H1 (cell line): ENCODE results near the gene TCEANC2. TPM values are rescaled to one million over a fixed set of nuclear protein-coding genes. Genes with fewer than 3 reads are reported as not detected.

ENCODE experiments used
- CTCF ChIA-PET: fragments of 300-600 bp; sonication (Branson Sonifier 250); formaldehyde crosslinking; loops from one replicate; lab custom pipeline; 2021; ENCODE audit not compliant: partially characterized antibody; lab: Charles Lee
- POLR2A ChIA-PET: fragments of 300-600 bp; sonication (Branson Sonifier 250); formaldehyde crosslinking; loops from one replicate; lab custom pipeline; 2021; ENCODE audit warnings: inconsistent platforms; ENCODE audit not compliant: partially characterized antibody; lab: Charles Lee
- DNase-seq, 2 experiments: peaks; one replicate each; pipeline versions ENCODE4 v3.0.0 to v3.0.0-alpha.2; 2010 to 2022; ENCODE audit warnings: low spot score in 2 of 2, low read depth in 1 of 2, mixed read lengths in 1 of 2
- FAIRE-seq: peaks from 2 replicates; lab custom pipeline; 2011; peaks lifted over from hg19 to GRCh38; lab: Jason Lieb, UNC
- H2AFZ ChIP-seq: 2 replicates; pipeline ENCODE4 v1.8.1; 2012; ENCODE audit warnings: low read length, inconsistent platforms
- H2AK5ac ChIP-seq: 2 replicates; pipeline ENCODE4 v1.6.1; 2013; ENCODE audit warnings: low read depth, low read length
- H2BK120ac ChIP-seq: replicated peaks from 2 replicates; pipeline ENCODE3; 2013; ENCODE audit warnings: low read depth, low read length, inconsistent platforms
- H2BK12ac ChIP-seq: 2 replicates; pipeline ENCODE4 v1.6.1; 2013; ENCODE audit warnings: low read depth, low read length
- H2BK15ac ChIP-seq: 2 replicates; pipeline ENCODE4 v1.6.1; 2013; ENCODE audit warnings: low read length
- H2BK20ac ChIP-seq: 2 replicates; pipeline ENCODE4 v1.6.1; 2013; ENCODE audit warnings: low read length
- H2BK5ac ChIP-seq: 2 replicates; pipeline ENCODE4 v1.6.1; 2013; ENCODE audit warnings: low read depth, low read length
- H3K14ac ChIP-seq: 2 replicates; pipeline ENCODE4 v1.6.1; 2013; ENCODE audit warnings: inconsistent platforms; ENCODE audit not compliant: insufficient read length
- H3K18ac ChIP-seq: 2 replicates; pipeline ENCODE4 v1.6.1; 2013; ENCODE audit warnings: low read length; ENCODE audit errors: extremely low read depth
- H3K23ac ChIP-seq: 2 replicates; pipeline ENCODE4 v1.6.1; 2013; ENCODE audit warnings: inconsistent platforms; ENCODE audit not compliant: insufficient read length
- H3K23me2 ChIP-seq: 2 replicates; pipeline ENCODE4 v1.6.1; 2013; ENCODE audit warnings: low read depth, low read length
- H3K27ac ChIP-seq: 2 replicates; pipeline ENCODE4 v1.6.1; 2011; ENCODE audit warnings: low read depth, low read length, inconsistent platforms
- H3K27me3 ChIP-seq, 4 experiments: replicated peaks in 1 of 4; 1 replicate in 1 of 4; 2 replicates in 3 of 4; pipeline versions ENCODE4 v1.6.1 to v1.8.1; 2011 to 2013; ENCODE audit warnings: low read length in 3 of 4, mild to moderate bottlenecking in 3 of 4, inconsistent platforms in 2 of 4, mixed read lengths in 2 of 4, moderate library complexity in 1 of 4; ENCODE audit not compliant: control insufficient read depth in 3 of 4, insufficient read depth in 3 of 4; ENCODE audit errors: extremely low read depth in 1 of 4
- H3K36me3 ChIP-seq, 4 experiments: 2 replicates each; pipeline versions ENCODE4 v1.6.1 to v1.8.1; 2011 to 2013; ENCODE audit warnings: mild to moderate bottlenecking in 4 of 4, low read length in 3 of 4, moderate library complexity in 2 of 4, control low read depth in 1 of 4, inconsistent platforms in 1 of 4; ENCODE audit not compliant: insufficient read depth in 4 of 4, control insufficient read depth in 2 of 4
- H3K4ac ChIP-seq: replicated peaks from 2 replicates; pipeline ENCODE3; 2013; ENCODE audit warnings: low read length, low read depth, mixed read lengths, inconsistent platforms; ENCODE audit not compliant: insufficient read length
- H3K4me1 ChIP-seq, 4 experiments: replicated peaks in 1 of 4; 1 replicate in 1 of 4; 2 replicates in 3 of 4; pipeline versions ENCODE4 v1.6.1 to v1.8.1; 2011 to 2013; ENCODE audit warnings: low read length in 3 of 4, inconsistent platforms in 2 of 4, mixed read lengths in 1 of 4; ENCODE audit not compliant: insufficient read depth in 4 of 4, control insufficient read depth in 3 of 4
- H3K4me2 ChIP-seq, 2 experiments: 2 replicates each; pipeline versions ENCODE4 v1.6.1 to v1.8.1; 2011 to 2013; ENCODE audit warnings: low read depth in 2 of 2, low read length in 2 of 2, control low read depth in 1 of 2, inconsistent platforms in 1 of 2, mild to moderate bottlenecking in 1 of 2; ENCODE audit not compliant: insufficient read depth in 1 of 2
- H3K4me3 ChIP-seq, 4 experiments: fragments of 200-600, 300-600 bp in 1 of 4; sonication (generic), shearing (Covaris generic), sonication (Bioruptor Twin) in 1 of 4; 2 replicates each; pipeline versions ENCODE4 v1.5.1 to v1.8.1; 2011 to 2016; ENCODE audit warnings: low read length in 4 of 4, low read depth in 3 of 4, control low read depth in 2 of 4, inconsistent platforms in 2 of 4, mild to moderate bottlenecking in 2 of 4, mixed read lengths in 1 of 4, moderate library complexity in 1 of 4; ENCODE audit not compliant: insufficient read depth in 2 of 4; ENCODE audit errors: extremely low read depth in 1 of 4
- H3K56ac ChIP-seq: replicated peaks from 2 replicates; pipeline ENCODE3; 2013; ENCODE audit warnings: low read depth, mild to moderate bottlenecking, mixed read lengths, low read length, inconsistent platforms; ENCODE audit not compliant: insufficient read length
- H3K79me1 ChIP-seq: 2 replicates; pipeline ENCODE4 v1.6.1; 2013; ENCODE audit warnings: low read depth, low read length, control low read depth
- H3K79me2 ChIP-seq, 2 experiments: 2 replicates each; pipeline versions ENCODE4 v1.6.1 to v1.8.1; 2012 to 2013; ENCODE audit warnings: low read length in 2 of 2, mild to moderate bottlenecking in 2 of 2, inconsistent platforms in 1 of 2; ENCODE audit not compliant: insufficient read depth in 2 of 2, control insufficient read depth in 1 of 2
- H3K9ac ChIP-seq, 4 experiments: replicated peaks in 1 of 4; 1 replicate in 1 of 4; 2 replicates in 3 of 4; pipeline versions ENCODE4 v1.6.1 to v1.8.1; 2011 to 2013; ENCODE audit warnings: low read depth in 3 of 4, low read length in 3 of 4, control low read depth in 2 of 4, mild to moderate bottlenecking in 2 of 4, moderate library complexity in 2 of 4, inconsistent platforms in 1 of 4; ENCODE audit errors: extremely low read depth in 1 of 4
- H3K9me3 ChIP-seq, 2 experiments: 2 replicates each; pipeline versions ENCODE4 v1.6.1 to v1.8.1; 2012 to 2013; ENCODE audit warnings: mild to moderate bottlenecking in 2 of 2, moderate library complexity in 2 of 2, control low read depth in 1 of 2, inconsistent platforms in 1 of 2, low read depth in 1 of 2, low read length in 1 of 2, mixed read lengths in 1 of 2; ENCODE audit not compliant: insufficient read depth in 2 of 2
- H4K20me1 ChIP-seq, 2 experiments: replicated peaks in 1 of 2; 2 replicates each; pipeline versions ENCODE3 to v1.8.1; 2011 to 2013; ENCODE audit warnings: inconsistent platforms in 2 of 2, low read length in 2 of 2, mild to moderate bottlenecking in 1 of 2; ENCODE audit not compliant: insufficient read depth in 2 of 2, control insufficient read depth in 1 of 2
- H4K5ac ChIP-seq: 2 replicates; pipeline ENCODE4 v1.6.1; 2013; ENCODE audit warnings: low read length, low read depth, mixed read lengths, inconsistent platforms; ENCODE audit not compliant: insufficient read length
- H4K8ac ChIP-seq: 2 replicates; pipeline ENCODE4 v1.8.0; 2013; ENCODE audit warnings: mild to moderate bottlenecking, moderate library complexity, low read length, inconsistent platforms; ENCODE audit not compliant: insufficient read depth; ENCODE audit errors: extremely low read depth
- H4K91ac ChIP-seq: replicated peaks from 2 replicates; pipeline ENCODE3; 2013; ENCODE audit warnings: low read length, mixed read lengths, inconsistent platforms; ENCODE audit not compliant: insufficient read length
- KDM5A ChIP-seq: fragments of 200-600 bp; IDR thresholded peaks from 2 replicates; pipeline ENCODE4 v1.7.1; 2012; ENCODE audit warnings: mild to moderate bottlenecking, low read length, inconsistent platforms, mixed read lengths
- TAF1 ChIP-seq: IDR thresholded peaks from 2 replicates; pipeline ENCODE4 v1.6.1; 2011; ENCODE audit warnings: mild to moderate bottlenecking, low read depth, low read length
- TEAD4 ChIP-seq: IDR thresholded peaks from 2 replicates; pipeline ENCODE4 v1.6.1; 2012; ENCODE audit warnings: low read depth, low read length, inconsistent platforms, mixed read lengths
- WGBS, 2 experiments: shearing (Covaris generic) in 1 of 2; methylation state at CpG; one replicate each; pipeline versions ENCODE4 v1.1.6 to v1.1.7; 2013 to 2015; ENCODE audit warnings: low lambda C conversion rate in 2 of 2, mixed read lengths in 2 of 2, inconsistent platforms in 1 of 2, low coverage in 1 of 2, missing lambda C conversion rate in 1 of 2; ENCODE audit not compliant: insufficient replicate concordance in 2 of 2, insufficient coverage in 1 of 2, insufficient read length in 1 of 2; ENCODE audit errors: extremely low coverage in 1 of 2, missing lambda C conversion rate in 1 of 2; 5-methylcytosine and 5-hydroxymethylcytosine counted together
- polyA plus RNA-seq, 7 experiments: library from polyadenylated mRNA; depleted of rRNA in 3 of 7; stranded (reverse) in 5 of 7; unstranded in 2 of 7; fragments of >200 nt in 5 of 7; fragments of 200-250 nt in 2 of 7; gene quantifications; 1 replicate in 5 of 7; 2 replicates in 1 of 7; 4 replicates in 1 of 7; pipeline versions ENCODE4 v1.2.1 to v1.2.3, GENCODE V29; 2011 to 2013; ENCODE audit warnings: missing spikeins in 2 of 7, mixed read lengths in 2 of 7
- total RNA-seq: library from RNA; stranded (reverse); fragmentation: NEBNext Ultra II Directional; extraction: Animal tissue kit (Norgen Biotek cat#: 25700); gene quantifications from 2 replicates; pipeline ENCODE4 v1.2.1, GENCODE V29; 2021

TCEANC2 gene
- total and polyA plus RNA-seq, 2 of the 8 experiments (the other 6 are each of a cell fraction or from before 2014, with no cell fraction given) = 4.2 to 8.2 TPM

GRCh38 chr1:54136269-54136896 lies 83.0 kb downstream of the TCEANC2 start:
- H3K9me3 ChIP-seq = no peaks in the 10 kb centered on the region
- peak overlapping the region; percentile 64 for H3K18ac ChIP-seq
- ChIA-PET CTCF (interaction anchor here (0.6 to 9.9 kb wide), 8 partner anchors 10 to 412 kb away, joined by 3 to 110 read pairs (median 4); partner anchors contain the start of genes ACOT11 and CDCP2), POLR2A (interaction anchor here (0.8 to 2.4 kb wide), 5 partner anchors 10 to 63 kb away, joined by 3 to 8 read pairs (median 4); partner anchors contain the start of genes CYB5RL and MRPL37)
- peak overlapping the region; percentile 82; the same call in 1 of the 2 replicates for H2BK12ac ChIP-seq
- H4K5ac ChIP-seq = no peak overlapping the region
- peak overlapping the region; percentile 43 for H2BK120ac ChIP-seq
- peak overlapping the region; percentile 93 for H2BK20ac ChIP-seq
- WGBS, 2 experiments = 77% methylated on average over 17 of the region's 17 CpGs; no CpG with 5 or more reads in 1 of the 2 experiments
- H3K79me1 ChIP-seq = no peaks in the 10 kb centered on the region
- no peak overlapping the region for H3K27ac ChIP-seq
- 0 out of 2 replicates have a peak overlapping the region, but pooled peaks have one; percentile 37 for H4K8ac ChIP-seq
- peak overlapping the region; percentile 22; the same call in 1 of the 2 replicates for H2AFZ ChIP-seq
- no peak overlapping the region for H3K23ac ChIP-seq
- no peak overlapping the region for H3K4ac ChIP-seq
- peak overlapping the region; percentile 44; the same call in 1 of the 2 replicates for H2BK5ac ChIP-seq
- no peaks in the 10 kb centered on the region for H4K20me1 ChIP-seq
- 0 out of 2 replicates have a peak overlapping the region, but pooled peaks have one; percentile 65 for H2AK5ac ChIP-seq
- H3K27me3 ChIP-seq = no peaks in the 10 kb centered on the region
- peak overlapping the region; percentile 26 to 58; a peak in 3 of 4 replicates for H3K4me2 ChIP-seq
- H3K14ac ChIP-seq = no peak overlapping the region
- peaks cover 12 to 29% (median 18%) of the 10 kb centered on the region in 4 experiments for H3K4me1 ChIP-seq
- H3K56ac ChIP-seq = no peak overlapping the region
- H3K79me2 ChIP-seq = no peaks in the 10 kb centered on the region
- H4K91ac ChIP-seq = peak overlapping the region; percentile 60
- no peaks in the 10 kb centered on the region for H3K23me2 ChIP-seq
- TF ChIP-seq TAF1 (0 out of 2 replicates have a peak, but pooled peaks have one; percentile 18), TEAD4 (0 out of 2 replicates have a peak, but pooled peaks have one; percentile 23), KDM5A (no peak)
- peak overlapping the region in 1 of 4 experiments; percentile 29; a peak in 1 of 7 replicates for H3K9ac ChIP-seq
- peak overlapping the region; percentile 88; the same call in 1 of the 2 replicates for H2BK15ac ChIP-seq
- DNase-seq (no peak), FAIRE-seq (no peak)
- H3K4me3 ChIP-seq = peak overlapping the region in 1 of 4 experiments; percentile 34; a peak in 1 of 8 replicates
- no peaks in the 10 kb centered on the region for H3K36me3 ChIP-seq
